ENCODE results near the gene CPSF4L.

Gene CPSF4L

GRCh38 chr17:73297934-73298861, 36.5 kb upstream of the CPSF4L start:
- no peak overlapping the region for H3K4me3 ChIP-seq (ENCODE audit: low read depth, low read length)
- TF ChIP-seq CTCF (IDR thresholded peaks at IDR 0.05; ENCODE audit: low read depth, low read length) (no peak), POLR2A (IDR thresholded peaks at IDR 0.05; ENCODE audit: extremely low read depth, insufficient read length) (no peak), MYC (IDR thresholded peaks at IDR 0.05; ENCODE audit: low read depth, low read length) (no peak; the same call in 1 of the 2 replicates), MAX (IDR thresholded peaks at IDR 0.05; ENCODE audit: low read depth, low read length) (no peak)
- DNase-seq (ENCODE audit: low read depth) = peak; percentile 56

- DNase-seq (ENCODE audit: low read depth) = peak; percentile 37
- TF ChIP-seq CTCF (IDR thresholded peaks at IDR 0.05; ENCODE audit: low read depth, low read length) = no peak
- no peak for TF ChIP-seq POLR2A (IDR thresholded peaks at IDR 0.05; ENCODE audit: extremely low read depth, insufficient read length)
- no peak for TF ChIP-seq MYC (IDR thresholded peaks at IDR 0.05; ENCODE audit: low read depth, low read length)
- no peak for TF ChIP-seq MAX (IDR thresholded peaks at IDR 0.05; ENCODE audit: low read depth, low read length)
- H3K4me3 ChIP-seq (ENCODE audit: low read depth, low read length) = no peak overlapping the region
Observed at GRCh38 chr17:73293480-73293911, 31.8 kb upstream of the CPSF4L start.

GRCh38 chr17:73293031-73293430, 31.4 kb upstream of the CPSF4L start:
- no peak for DNase-seq (ENCODE audit: low read depth)
- TF ChIP-seq MAX (IDR thresholded peaks at IDR 0.05; ENCODE audit: low read depth, low read length) = no peak
- TF ChIP-seq CTCF (IDR thresholded peaks at IDR 0.05; ENCODE audit: low read depth, low read length) = no peak
- no peak for TF ChIP-seq POLR2A (IDR thresholded peaks at IDR 0.05; ENCODE audit: extremely low read depth, insufficient read length)
- no peak for TF ChIP-seq MYC (IDR thresholded peaks at IDR 0.05; ENCODE audit: low read depth, low read length)
- no peak overlapping the region for H3K4me3 ChIP-seq (ENCODE audit: low read depth, low read length)

GRCh38 chr17:73292031-73292531, 30.4 kb upstream of the CPSF4L start:
- TF ChIP-seq MAX (IDR thresholded peaks at IDR 0.05; ENCODE audit: low read depth, low read length) = no peak
- no peak overlapping the region for H3K4me3 ChIP-seq (ENCODE audit: low read depth, low read length)
- peak; percentile 55 for DNase-seq (ENCODE audit: low read depth)

GRCh38 chr17:73291260-73291801, 29.7 kb upstream of the CPSF4L start:
- DNase-seq (ENCODE audit: low read depth) = peak; percentile 95
- peak overlapping the region; percentile 46 for H3K4me3 ChIP-seq (ENCODE audit: low read depth, low read length)
- TF ChIP-seq MAX (IDR thresholded peaks at IDR 0.05; ENCODE audit: low read depth, low read length) (peak; percentile 56; the same call in 1 of the 2 replicates), POLR2A (IDR thresholded peaks at IDR 0.05; ENCODE audit: extremely low read depth, insufficient read length) (no peak)

GRCh38 chr17:73290399-73291259, 28.9 kb upstream of the CPSF4L start:
- DNase-seq (ENCODE audit: low read depth) = peak; percentile 75
- H3K4me3 ChIP-seq (ENCODE audit: low read depth, low read length) = peak overlapping the region; percentile 46
- TF ChIP-seq CTCF (IDR thresholded peaks at IDR 0.05; ENCODE audit: low read depth, low read length) (no peak), MAX (IDR thresholded peaks at IDR 0.05; ENCODE audit: low read depth, low read length) (no peak), MYC (IDR thresholded peaks at IDR 0.05; ENCODE audit: low read depth, low read length) (no peak), POLR2A (IDR thresholded peaks at IDR 0.05; ENCODE audit: extremely low read depth, insufficient read length) (no peak)

Data from NB4 (cell line).